ENCODE data around the gene LMNTD1.

LMNTD1 gene

DNA sequence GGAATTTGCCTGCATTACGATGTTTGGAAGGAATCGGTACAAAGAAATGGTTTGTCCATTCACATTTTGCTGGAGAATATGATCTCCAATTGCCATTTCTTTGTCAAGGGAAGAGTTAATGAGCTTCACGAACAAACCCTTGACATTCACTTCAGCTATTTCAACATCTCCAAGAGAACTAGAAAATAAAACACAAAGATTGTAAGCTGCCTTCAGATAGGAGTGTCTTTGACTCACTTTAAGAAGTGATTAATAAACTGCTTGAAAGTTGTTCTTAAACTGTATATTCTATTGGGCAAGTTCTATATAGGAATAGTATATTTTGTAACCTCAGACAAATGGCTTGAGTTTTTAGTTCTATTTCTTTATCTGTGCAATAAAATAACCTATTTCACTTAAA, 26.3 kb downstream of the LMNTD1 start:
- DNase-seq, result no peak
- Mint-ChIP-seq H3K27ac (no peak overlapping the region), H3K4me1 (no peaks in the 10 kb centered on the region), H3K9me3 (no peaks in the 10 kb centered on the region), H3K4me3 (no peak overlapping the region), H3K36me3 (no peaks in the 10 kb centered on the region), H3K27me3 (no peaks in the 10 kb centered on the region)
- CTCF ChIA-PET, result no interaction called here

DNA sequence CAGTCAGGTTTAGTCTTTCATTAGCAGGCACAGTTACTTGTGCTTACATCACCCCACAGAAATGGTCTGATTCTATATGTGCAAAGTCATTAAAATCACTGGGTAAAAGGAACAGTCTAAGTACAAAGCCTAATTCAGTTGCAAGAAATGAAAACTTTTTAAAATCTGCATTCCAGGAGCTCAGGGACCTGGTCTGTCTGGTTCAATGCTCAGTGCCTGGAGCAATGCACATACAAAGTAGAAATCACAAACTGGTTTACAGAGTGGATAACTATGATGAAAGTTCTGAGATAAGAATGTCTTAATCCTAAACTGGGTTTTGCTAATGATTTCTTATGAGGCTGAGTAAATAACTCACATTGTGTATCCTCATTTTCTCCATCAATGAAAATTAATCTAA, 28.7 kb downstream of the LMNTD1 start:
- Mint-ChIP-seq H3K9me3 (no peaks in the 10 kb centered on the region), H3K36me3 (no peaks in the 10 kb centered on the region), H3K4me3 (no peak overlapping the region), H3K27me3 (no peaks in the 10 kb centered on the region), H3K27ac (no peak overlapping the region), H3K4me1 (no peaks in the 10 kb centered on the region)
- DNase-seq, result no peak
- CTCF ChIA-PET, result no interaction called here

DNA sequence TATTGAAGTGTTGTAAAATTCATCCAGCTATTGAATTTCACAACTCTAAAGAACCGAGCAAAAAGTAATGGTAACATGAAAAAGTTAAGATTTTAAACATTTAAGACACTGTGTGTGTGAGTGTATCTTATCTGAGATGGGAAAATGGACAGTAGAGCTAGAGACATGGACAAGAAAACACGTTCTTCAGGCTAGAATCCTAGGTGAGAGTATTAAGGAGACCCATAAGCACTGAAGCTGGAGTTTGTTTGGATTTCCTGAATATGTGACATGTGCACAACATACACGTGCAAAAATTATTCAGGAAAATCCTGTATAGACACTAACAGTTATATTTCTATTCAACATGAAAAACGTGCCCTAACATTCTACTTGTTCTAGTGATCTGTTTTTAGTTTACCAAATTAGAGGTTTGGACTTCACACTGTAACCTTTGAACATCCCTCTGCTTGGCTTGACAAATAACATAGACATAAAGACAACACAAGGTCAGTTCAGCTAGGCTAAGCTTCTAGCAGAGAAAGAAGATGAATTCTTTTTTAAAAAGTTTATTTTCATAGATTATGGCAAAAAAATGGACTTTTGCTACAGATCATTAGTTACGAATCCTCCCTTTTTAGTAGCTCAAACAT, 31.3 kb downstream of the LMNTD1 start:
- H3K4me3 Mint-ChIP-seq, result no peak overlapping the region
- no peak overlapping the region for H3K27ac Mint-ChIP-seq
- no peaks in the 10 kb centered on the region for H3K27me3 Mint-ChIP-seq
- no peak for DNase-seq
- no peaks in the 10 kb centered on the region for H3K4me1 Mint-ChIP-seq
- H3K9me3 Mint-ChIP-seq, result no peaks in the 10 kb centered on the region
- no peaks in the 10 kb centered on the region for H3K36me3 Mint-ChIP-seq
- CTCF ChIA-PET, result no interaction called here

DNA sequence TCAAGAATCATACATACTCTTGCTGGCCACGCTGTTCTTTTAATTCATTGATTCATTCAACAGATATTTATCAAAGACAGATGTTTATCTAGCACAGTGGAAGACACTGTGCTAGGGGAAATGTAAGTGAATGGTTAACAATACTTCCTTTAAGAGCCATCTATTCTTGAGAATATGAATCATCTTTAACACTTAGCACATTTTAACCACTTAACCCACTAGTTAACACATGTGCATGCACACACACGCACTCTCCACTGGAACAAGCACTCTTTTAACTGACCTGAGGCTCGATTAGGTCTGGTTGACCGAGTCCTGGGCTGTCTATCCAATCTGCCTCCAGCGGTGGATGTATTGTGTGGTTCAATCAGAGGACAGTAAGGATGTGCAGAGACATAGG, 34.6 kb downstream of the LMNTD1 start:
- Mint-ChIP-seq H3K4me3 (no peak overlapping the region), H3K27ac (no peak overlapping the region), H3K36me3 (no peaks in the 10 kb centered on the region), H3K4me1 (no peaks in the 10 kb centered on the region), H3K9me3 (no peaks in the 10 kb centered on the region), H3K27me3 (no peaks in the 10 kb centered on the region)
- CTCF ChIA-PET, result no interaction called here
- DNase-seq, result no peak

DNA sequence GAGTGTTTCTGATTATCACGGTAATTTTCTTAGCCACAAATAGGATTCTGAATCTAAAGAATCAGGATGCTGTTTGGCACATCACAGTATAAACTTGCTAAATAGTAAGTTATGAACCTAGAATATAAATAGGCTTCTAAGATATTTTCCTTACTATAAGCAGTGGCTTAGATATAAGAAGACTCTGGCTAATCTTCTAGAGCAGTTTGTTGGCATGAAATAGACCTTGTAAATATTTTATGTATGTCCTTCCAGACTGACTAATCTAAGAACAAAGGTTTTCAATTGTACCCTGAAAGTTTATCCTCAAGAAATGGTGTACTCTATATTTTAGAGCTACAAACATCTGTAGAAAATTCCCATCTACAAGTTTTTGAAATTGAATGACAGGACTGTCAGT, 48.3 kb downstream of the LMNTD1 start:
- Mint-ChIP-seq H3K4me1 (no peaks in the 10 kb centered on the region), H3K36me3 (no peaks in the 10 kb centered on the region), H3K27me3 (no peaks in the 10 kb centered on the region), H3K27ac (no peak overlapping the region), H3K4me3 (no peak overlapping the region), H3K9me3 (no peaks in the 10 kb centered on the region)
- CTCF ChIA-PET, result no interaction called here
- no peak for DNase-seq

DNA sequence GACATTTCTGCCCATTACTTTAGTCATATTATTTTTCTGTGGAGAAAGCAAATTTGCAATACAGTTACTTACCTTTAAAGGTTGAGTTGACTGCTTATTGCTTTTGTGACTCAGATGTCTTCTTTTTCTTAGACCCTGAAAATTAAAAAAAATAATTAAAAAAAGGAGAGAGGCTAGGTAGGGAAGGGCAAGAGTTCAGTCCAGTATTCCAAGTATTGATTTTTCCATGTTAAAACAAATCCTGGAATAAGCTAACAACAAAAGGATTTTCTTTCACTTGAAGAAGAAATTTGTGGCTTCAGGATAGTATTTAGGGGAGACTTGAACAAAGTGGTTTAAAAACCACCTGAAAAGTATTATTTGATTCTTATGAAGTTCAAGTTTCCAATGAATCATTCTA, 49.4 kb downstream of the LMNTD1 start:
- CTCF ChIA-PET, result no interaction called here
- Mint-ChIP-seq H3K4me3 (no peak overlapping the region), H3K4me1 (no peaks in the 10 kb centered on the region), H3K36me3 (no peaks in the 10 kb centered on the region), H3K9me3 (no peaks in the 10 kb centered on the region), H3K27ac (no peak overlapping the region), H3K27me3 (no peaks in the 10 kb centered on the region)
- no peak for DNase-seq

DNA sequence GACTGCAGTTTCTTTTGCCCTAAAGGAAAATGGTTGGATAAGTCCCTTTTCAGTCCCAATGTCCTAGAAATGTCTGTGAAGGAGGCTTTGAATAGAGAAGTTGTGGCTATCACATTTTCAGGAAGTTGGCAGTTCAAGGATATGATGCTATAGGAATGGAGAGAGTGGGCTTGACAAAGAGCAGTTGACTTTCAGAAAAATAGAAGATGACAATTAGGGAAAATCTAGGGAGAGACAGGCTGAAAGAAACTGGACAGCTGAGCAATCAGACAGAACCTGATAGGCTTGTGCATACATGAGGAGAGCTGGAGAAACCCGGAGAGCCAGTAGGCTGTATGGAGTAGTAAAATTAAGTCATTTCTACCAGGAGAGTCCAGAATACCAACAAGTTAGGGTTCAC, 50.5 kb downstream of the LMNTD1 start:
- H3K36me3 Mint-ChIP-seq, result no peaks in the 10 kb centered on the region
- DNase-seq, result no peak
- no peak overlapping the region for H3K27ac Mint-ChIP-seq
- H3K4me3 Mint-ChIP-seq, result no peak overlapping the region
- peaks cover 2% of the 10 kb centered on the region for H3K9me3 Mint-ChIP-seq
- no peaks in the 10 kb centered on the region for H3K4me1 Mint-ChIP-seq
- H3K27me3 Mint-ChIP-seq, result no peaks in the 10 kb centered on the region
- CTCF ChIA-PET, result no interaction called here

DNA sequence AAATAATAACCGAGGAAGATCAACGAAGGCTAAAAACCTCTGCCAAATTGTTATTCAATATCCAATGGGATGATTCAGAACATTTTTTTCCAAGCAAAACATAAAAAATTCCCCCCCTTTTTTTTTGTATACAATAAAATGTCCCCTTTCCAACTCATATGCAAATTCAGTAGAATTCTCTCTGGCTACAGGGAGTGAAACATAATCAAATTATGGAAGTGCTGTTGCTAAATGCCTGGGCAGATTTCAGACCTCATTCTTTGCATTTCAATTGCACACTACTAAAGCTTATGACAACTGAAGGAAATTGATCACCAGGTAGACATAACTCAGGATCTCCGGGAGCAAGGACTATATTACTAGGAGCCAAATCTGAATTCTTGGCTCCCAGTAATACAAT, 51.0 kb downstream of the LMNTD1 start:
- Mint-ChIP-seq H3K27me3 (no peaks in the 10 kb centered on the region), H3K27ac (no peak overlapping the region), H3K9me3 (peaks cover 2% of the 10 kb centered on the region), H3K4me1 (no peaks in the 10 kb centered on the region), H3K36me3 (no peaks in the 10 kb centered on the region), H3K4me3 (no peak overlapping the region)
- CTCF ChIA-PET, result no interaction called here
- no peak for DNase-seq

DNA sequence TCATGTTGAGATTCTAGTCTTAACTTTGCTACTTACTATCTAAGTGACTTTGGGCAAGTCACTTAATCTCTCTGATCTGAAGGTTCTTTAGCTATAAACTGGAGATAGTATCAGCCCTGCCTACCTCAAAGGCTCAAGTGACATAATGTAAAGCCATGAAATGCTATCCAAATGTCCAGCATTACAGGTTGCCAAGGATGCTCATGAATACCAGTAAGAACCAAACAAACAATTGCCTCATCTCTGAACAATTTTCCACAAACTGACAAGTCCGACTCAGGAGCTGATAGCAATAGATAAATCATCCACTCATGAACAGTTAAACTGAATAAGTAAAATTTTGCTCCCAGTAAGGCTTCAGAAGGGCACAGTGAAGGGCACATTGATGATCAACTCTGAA, 51.5 kb downstream of the LMNTD1 start:
- no peak for DNase-seq
- CTCF ChIA-PET, result no interaction called here
- Mint-ChIP-seq H3K36me3 (no peaks in the 10 kb centered on the region), H3K27me3 (no peaks in the 10 kb centered on the region), H3K9me3 (peaks cover 2% of the 10 kb centered on the region), H3K27ac (no peak overlapping the region), H3K4me1 (no peaks in the 10 kb centered on the region), H3K4me3 (no peak overlapping the region)

DNA sequence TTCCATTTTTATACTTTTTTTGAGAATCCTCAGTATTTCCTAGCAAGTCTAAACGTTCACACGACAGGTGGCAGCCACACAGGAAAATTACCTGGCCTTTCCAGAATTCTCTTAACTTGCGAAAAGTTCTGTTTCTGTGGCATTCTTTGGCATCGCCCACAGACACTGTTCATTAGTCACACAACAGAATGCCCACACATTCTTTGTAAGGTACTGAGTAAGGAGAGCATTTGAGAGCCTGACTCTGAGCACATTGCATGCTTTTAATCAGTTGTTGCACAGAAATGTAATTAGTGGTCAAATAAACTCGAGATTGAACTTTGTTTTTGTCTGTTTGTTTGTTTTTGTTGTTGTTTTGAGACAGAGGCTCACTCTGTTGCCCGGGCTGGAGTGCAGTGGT, 52.4 kb downstream of the LMNTD1 start:
- H3K4me1 Mint-ChIP-seq, result no peaks in the 10 kb centered on the region
- CTCF ChIA-PET, result no interaction called here

DNA sequence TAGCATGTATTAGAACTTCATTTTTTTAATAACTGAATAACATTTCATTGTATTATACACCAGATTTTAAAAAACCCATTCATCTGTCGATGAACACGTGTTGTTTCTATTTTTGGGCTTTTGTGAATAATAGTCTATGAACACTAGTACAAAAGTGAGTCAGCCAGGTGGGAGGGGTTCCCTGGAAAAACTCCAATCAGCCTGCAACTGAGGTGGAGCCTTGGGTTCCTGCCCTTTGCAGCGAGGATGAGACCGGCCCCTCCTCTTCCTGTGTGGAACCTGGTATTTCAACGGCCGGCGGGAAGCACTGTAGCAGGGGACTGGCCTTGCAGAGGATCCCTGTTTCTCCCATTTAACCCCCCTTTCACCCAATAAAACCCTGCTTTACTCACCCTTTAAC, 56.1 kb downstream of the LMNTD1 start:
- H3K4me1 Mint-ChIP-seq, result no peaks in the 10 kb centered on the region
- H3K27ac Mint-ChIP-seq, result no peak overlapping the region
- CTCF ChIA-PET, result no interaction called here
- no peaks in the 10 kb centered on the region for H3K36me3 Mint-ChIP-seq
- H3K4me3 Mint-ChIP-seq, result no peak overlapping the region
- no peak for DNase-seq
- peaks cover 2% of the 10 kb centered on the region for H3K9me3 Mint-ChIP-seq
- no peaks in the 10 kb centered on the region for H3K27me3 Mint-ChIP-seq

More for the DNA sequence above, 52.4 kb downstream of the LMNTD1 start:
- Mint-ChIP-seq H3K27me3 (no peaks in the 10 kb centered on the region), H3K4me3 (no peak overlapping the region), H3K36me3 (no peaks in the 10 kb centered on the region), H3K27ac (no peak overlapping the region), H3K9me3 (peaks cover 2% of the 10 kb centered on the region)
- no peak for DNase-seq

DNA sequence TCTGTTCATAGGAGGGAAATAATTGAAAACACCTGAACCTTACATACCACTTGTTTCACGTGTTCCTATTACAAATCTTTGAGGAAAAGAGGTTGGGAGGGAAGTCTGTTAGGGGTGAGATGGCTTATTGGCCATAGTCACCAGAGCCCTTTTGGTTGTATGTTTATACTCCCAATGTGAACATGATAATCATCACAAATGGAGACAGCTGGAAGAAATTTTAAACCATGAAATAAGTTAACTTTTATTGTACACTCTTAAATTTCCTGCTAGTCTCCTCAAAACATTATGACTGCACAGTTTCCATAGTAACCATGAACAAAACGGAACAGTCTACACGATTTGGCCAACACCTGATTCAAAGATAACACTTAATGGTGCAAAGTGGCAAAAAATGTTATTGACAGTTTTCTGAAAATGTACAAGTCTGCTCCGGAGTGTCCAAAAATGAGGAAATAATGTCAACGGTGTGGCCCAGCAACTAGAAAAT, 56.9 kb downstream of the LMNTD1 start:
- CTCF ChIA-PET, result no interaction called here
- no peak for DNase-seq
- Mint-ChIP-seq H3K27ac (no peak overlapping the region), H3K4me3 (no peak overlapping the region), H3K36me3 (no peaks in the 10 kb centered on the region), H3K9me3 (peaks cover 2% of the 10 kb centered on the region), H3K4me1 (no peaks in the 10 kb centered on the region), H3K27me3 (no peaks in the 10 kb centered on the region)

DNA sequence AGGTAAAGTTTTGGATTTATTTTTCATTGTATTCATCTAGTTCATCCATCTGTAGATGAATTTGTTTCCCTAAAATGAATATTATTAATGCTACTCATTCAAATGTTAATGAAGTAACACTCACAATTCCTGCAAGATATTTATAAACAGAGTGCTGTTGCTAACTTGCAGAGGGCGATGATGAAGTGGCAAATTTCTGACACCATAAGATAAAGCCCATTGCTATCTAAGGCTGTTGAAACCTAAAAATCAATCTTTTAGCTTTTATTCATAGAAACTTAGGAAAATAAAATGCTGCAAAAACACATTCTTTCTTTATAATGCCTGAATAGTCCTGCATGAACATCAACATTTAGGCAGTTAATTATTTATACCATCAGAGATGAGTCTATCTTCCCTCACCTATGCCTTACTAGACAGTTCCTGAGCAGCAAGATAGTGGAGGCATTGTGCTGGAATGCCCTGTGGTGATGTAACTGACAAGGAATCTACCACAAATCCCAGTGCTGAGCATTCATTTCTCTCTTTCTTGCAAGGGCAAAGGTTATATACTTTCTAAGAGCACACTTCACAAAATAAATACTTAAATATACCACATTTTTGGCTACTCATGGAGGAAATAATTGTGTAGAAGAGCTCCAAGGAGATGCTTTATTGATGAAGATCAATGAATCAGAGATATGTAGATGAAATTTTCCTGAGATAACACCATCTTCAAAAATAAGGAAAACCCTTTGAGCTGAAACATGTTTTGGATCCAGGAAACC, 57.6 kb downstream of the LMNTD1 start:
- DNase-seq, result no peak
- peaks cover 2% of the 10 kb centered on the region for H3K9me3 Mint-ChIP-seq
- no peak overlapping the region for H3K4me3 Mint-ChIP-seq
- no peaks in the 10 kb centered on the region for H3K4me1 Mint-ChIP-seq
- no peaks in the 10 kb centered on the region for H3K36me3 Mint-ChIP-seq
- H3K27me3 Mint-ChIP-seq, result no peaks in the 10 kb centered on the region
- CTCF ChIA-PET, result no interaction called here
- H3K27ac Mint-ChIP-seq, result no peak overlapping the region

DNA sequence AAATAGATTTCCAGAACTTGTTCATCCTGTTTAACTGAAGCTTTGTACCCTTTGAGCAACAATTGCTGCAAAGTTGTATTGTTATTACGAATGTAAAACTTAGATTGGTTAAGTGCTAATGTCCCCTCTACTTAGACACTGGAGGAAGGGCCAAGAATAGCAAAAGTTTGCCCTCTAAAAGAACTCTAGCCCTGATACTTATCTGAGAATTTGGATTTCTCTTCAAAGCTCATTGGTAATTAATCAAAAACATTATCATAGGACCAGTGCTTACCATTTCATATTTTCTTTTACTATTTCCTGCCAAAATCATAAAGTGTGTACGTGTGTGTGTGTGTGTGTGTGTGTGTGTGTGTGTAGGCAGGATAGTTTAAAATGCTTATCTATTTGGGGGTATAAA, 58.2 kb downstream of the LMNTD1 start:
- H3K27ac Mint-ChIP-seq, result no peak overlapping the region
- peaks cover 2% of the 10 kb centered on the region for H3K4me1 Mint-ChIP-seq
- no peak for DNase-seq
- H3K27me3 Mint-ChIP-seq, result no peaks in the 10 kb centered on the region
- CTCF ChIA-PET, result no interaction called here
- H3K9me3 Mint-ChIP-seq, result peaks cover 2% of the 10 kb centered on the region
- H3K4me3 Mint-ChIP-seq, result no peak overlapping the region
- H3K36me3 Mint-ChIP-seq, result no peaks in the 10 kb centered on the region

DNA sequence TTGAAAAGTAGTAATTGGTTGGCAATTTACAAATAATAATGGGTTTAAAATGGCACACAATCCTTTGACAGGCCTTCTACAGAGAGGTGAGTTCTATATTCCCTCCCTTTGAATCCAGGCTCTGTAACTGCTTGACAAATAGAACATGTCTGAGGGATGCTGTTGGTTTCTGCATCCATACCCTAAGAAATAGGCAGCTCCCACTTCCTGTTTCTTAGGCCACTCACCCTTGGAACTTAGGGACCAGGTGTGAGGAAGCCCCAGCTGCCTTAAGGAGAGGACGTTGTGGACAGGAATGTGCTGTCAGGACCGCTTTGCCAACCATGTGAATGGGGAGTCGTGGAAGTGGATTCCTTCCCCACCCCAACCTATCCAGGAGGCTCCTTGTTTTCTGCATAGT, 59.4 kb downstream of the LMNTD1 start:
- Mint-ChIP-seq H3K36me3 (no peaks in the 10 kb centered on the region), H3K27ac (no peak overlapping the region), H3K4me3 (no peak overlapping the region), H3K27me3 (no peaks in the 10 kb centered on the region), H3K9me3 (peaks cover 2% of the 10 kb centered on the region), H3K4me1 (peaks cover 3% of the 10 kb centered on the region)
- CTCF ChIA-PET, result no interaction called here
- DNase-seq, result no peak
